GM21528 (cell line): ENCODE results near the gene PPP1R15A.
"Not testable (repeated sequence)": the region's sequence is repeated elsewhere in the genome, so short reads cannot be mapped to it uniquely, and the experiment has no call there.

Experiments used
- ATAC-seq: cut with Tn5 transposase; IDR thresholded peaks from one replicate; pipeline ENCODE4 v1.9.1; 2021; ENCODE audit warnings: mild to moderate bottlenecking, moderate library complexity; ENCODE audit not compliant: unreplicated experiment, low FRiP score

The PPP1R15A gene

DNA sequence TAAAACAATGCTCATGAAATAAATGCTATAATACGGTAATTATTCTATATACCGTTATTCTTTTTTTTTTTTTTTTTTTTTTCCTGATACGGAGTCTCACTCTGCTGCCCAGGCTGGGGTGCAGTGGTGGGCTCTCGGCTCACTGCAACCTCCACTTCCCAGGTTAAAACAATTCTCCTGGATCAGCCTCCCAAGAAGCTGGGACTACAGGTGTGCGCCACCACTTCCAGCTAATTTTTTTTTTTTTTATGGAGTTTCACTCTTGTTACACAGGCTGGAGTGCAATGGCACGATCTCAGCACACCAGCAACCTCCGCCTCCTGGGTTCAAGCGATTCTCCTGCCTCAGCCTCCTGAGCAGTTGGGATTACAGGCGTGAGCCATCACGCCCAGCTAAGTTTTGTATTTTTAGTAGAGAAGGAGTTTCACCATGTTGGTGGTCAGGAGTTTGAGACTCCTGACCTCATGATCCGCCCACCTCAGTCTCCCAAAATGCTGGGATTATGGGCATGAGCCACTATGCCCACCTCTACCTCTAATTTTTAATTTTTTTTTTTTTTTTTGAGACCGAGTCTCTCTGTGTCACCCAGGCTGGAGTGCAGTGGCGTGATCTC, 6.9 kb downstream of the PPP1R15A start:
- ATAC-seq = no peak

DNA sequence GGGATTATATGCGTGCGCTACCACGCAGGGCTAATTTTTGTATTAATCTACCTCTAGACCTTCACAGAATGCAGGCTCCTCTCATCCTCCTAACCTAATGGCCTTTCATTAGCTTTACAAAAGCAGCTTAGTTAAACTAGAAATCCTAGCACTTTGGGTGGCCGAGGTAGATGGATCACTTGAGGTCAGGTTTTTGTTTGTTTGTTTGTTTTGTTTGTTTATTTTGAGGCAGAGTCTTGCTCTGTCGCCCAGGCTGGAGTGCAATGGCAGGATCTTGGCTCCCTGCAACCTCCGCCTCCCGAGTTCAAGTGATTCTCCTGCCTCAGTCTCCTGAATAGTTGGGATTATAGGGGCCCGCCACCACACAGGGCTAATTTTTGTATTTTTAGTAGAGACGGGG, 7.5 kb downstream of the PPP1R15A start:
- ATAC-seq = not testable (repeated sequence)

DNA sequence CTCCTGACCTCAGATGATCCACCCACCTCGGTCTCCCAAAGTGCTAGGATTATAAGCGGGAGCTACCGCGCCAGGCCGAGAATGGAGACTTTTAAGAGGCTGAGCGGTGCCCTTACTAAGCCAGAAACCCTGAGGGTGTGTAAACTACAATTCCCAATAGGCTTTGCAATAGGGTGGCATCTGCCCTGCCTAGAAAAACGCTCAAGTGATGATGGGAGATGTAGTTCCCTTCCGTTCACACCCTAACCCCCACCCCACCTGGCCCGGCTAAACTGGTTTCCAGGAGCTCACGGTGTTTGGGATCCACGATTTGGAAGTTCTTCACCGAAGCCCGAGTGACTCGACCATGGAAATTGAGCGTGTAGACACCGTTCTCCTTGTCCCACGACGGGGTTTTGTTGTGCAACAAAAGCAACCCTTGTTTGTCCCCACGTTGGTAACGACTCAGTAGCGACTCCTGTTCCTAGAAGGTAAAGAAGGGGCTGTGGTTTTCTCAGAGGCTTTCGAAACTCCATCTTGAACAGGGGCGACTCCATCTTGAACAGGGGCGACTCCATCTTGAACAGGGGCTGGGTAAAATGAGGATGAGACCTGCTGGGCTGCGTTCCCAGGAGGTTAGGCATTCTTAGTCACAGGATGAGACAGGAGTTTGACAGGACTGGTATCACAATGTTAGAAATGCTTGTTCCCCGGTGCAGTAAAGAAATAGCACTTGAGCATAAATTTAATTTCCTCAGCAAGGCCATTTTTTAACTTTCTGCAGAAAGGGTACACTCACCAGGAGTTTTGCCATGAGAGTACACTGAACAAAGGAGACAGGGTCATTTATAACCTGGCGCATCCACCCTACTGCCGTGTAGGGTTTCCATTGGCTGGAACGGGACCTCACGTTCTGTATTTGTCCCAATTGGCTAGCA, 9.8 kb downstream of the PPP1R15A start:
- ATAC-seq = no peak

DNA sequence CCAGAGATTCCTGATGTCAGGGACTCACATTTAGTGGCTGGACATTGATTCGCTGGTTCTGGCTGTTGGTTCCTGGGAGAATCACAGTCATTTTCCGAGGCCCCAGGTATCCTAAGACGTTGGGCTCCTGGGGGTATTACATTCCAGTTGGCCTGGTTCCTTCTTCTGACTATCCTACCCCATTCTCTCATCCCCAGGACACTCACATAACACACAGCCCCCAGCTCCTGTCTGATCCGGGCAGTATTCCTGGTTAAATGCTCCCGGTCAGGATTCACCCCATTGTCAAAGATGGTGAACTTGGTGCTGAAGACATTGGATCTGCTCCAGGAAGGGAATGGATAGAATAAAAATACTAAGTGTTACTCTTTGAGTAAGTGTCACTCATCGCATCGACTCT, 11.5 kb downstream of the PPP1R15A start:
- ATAC-seq = no peak

DNA sequence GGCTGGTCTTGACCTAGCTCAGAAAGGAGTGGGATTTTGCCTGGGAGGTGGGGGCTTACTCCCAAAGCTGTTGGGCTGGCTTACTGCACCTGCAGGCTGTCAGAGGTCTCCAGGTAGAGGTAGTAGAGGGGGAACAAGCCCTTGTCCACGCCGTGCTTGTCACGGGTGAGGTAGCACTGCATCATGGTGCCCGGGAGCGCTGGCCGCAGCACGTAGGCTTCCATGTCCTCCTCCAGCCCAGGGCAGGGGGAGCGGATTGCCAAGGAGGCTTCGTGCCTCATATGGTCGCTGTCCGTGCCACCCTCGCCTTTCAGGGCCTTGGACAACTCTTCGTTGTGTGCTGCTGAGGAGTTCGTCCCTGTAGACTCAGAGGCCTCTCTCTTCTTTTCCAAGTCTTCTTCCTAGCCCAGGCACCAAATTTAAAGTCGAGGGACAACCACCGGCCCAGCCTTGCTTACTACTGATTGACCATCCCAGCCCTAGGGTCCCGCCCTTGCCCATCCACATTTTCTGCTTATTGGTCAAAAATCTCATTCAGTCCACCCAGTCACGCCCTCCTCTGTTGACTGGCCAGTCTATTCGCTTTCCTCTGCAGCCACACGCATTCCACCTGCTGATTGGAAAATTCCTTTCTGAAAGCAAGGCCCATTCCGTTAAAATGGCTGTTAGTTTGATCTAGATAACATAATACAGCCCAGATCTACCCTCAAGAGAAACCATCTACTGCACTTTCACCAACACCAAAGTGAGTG, 15.8 kb downstream of the PPP1R15A start:
- ATAC-seq = no peak

DNA sequence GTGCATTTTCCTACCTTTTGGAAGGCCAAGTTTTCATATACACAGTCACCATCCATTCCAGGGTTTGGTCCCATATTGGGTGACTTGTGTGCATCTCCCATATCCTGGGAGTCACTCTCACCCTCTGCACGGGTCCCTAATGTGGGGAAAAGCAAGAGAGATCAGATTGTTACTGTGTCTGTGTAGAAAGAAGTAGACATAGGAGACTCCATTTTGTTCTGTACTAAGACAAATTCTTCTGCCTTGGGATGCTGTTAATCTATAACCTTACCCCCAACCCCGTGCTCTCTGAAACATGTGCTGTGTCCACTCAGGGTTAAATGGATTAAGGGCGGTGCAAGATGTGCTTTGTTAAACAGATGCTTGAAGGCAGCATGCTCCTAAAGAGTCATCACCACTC, 17.3 kb downstream of the PPP1R15A start:
- not testable (repeated sequence) for ATAC-seq

DNA sequence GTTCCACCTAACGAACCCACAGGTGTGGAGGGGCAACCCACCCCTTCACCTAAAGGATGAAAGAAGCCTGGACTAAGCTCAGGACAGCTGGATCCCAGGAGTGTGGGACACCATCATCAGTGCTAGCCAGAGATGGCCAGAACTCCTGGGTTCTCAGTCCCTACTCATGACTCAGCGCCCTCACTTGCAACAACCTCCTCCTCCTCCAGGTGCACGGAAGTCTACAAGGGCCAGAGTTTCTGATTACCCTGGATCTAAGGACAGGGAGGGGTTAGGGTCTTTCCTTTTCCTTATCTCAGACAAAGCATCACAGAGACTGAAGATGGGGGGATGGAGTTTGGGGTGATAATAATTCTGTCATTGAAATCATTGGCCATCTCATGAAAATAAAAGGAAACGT, 18.3 kb downstream of the PPP1R15A start:
- ATAC-seq = no peak

DNA sequence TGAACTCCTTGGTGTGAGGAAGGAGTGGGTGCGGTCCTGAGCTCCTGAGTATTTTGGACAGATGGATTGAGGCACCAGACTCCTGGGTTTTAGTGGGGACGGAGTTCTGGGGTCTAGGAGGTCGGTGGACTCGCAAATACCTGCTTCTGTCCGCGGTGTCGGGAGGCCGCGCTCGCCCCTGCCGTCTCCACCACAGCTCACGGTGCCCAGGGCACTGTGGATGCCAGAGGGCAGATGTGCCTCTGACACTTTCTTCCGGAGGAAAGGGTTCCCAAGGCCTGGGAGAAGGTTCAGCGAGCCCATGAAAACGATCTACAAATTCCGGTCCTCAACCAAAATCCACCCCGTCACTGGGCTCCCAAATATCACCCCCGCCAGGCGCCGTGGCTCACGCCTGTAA, 23.0 kb downstream of the PPP1R15A start:
- ATAC-seq = no peak

DNA sequence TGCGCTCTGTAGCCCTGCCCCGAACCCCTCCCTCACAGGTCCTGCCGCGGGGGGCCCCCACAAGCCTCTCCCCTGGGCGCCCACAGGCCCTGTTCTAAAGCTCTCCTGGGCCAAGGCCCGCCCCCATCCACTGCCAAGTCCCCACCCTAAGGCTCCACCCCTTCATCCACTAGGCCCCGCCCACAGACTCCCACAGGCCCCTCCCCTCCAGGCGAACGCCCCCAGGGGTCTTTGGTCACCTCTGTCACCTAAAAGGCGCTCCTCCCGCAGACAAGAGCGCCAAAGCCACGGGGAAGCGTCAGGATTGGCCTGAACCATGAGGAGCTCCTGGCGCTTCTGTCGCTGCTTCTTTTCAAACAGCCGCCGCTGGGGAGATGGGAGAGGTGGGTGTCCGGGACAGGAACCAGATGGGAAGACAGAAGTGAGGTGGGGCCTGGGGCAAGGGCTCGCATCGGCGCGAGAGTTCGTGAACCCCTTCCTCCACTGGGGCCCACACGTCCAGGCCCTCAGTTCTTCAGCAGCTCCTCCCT, 24.0 kb downstream of the PPP1R15A start:
- no peak for ATAC-seq

DNA sequence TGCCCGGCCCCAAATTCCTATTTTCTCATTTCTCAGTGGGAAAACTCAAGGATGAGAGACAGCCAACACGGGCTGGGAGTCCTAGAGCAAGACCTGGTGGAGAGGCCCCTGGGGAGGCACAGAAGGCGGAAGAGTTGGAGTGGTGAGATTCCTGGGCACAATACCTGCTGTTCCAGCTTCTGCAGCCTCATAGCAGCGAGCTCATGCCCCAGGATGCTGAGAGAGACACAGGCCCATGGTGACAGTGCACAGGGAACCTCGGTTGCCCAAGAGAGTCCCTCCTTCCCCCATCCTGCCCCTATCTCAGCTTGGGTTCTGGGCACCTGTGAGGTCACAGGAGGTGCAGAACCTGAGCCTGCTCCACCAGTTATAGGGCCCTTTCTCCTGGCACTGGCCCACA, 25.0 kb downstream of the PPP1R15A start:
- ATAC-seq = no peak

DNA sequence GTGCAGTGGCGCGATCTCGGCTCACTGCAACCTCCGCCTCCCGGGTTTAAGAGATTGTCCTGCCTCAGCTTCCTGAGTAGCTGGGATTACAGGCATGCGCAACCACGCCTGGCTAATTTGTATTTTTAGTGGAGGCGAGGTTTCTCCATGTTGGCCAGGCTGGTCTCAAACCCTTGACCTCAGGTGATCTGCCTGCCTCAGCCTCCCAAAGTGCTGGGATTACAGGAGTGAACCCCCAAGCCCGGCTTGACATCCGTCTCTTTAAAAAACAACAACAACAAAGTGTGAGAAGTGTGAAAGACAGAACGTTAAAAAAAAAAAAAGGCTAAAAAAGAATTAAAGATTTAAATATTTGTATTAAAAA, 27.1 kb downstream of the PPP1R15A start:
- ATAC-seq = not testable (repeated sequence)

DNA sequence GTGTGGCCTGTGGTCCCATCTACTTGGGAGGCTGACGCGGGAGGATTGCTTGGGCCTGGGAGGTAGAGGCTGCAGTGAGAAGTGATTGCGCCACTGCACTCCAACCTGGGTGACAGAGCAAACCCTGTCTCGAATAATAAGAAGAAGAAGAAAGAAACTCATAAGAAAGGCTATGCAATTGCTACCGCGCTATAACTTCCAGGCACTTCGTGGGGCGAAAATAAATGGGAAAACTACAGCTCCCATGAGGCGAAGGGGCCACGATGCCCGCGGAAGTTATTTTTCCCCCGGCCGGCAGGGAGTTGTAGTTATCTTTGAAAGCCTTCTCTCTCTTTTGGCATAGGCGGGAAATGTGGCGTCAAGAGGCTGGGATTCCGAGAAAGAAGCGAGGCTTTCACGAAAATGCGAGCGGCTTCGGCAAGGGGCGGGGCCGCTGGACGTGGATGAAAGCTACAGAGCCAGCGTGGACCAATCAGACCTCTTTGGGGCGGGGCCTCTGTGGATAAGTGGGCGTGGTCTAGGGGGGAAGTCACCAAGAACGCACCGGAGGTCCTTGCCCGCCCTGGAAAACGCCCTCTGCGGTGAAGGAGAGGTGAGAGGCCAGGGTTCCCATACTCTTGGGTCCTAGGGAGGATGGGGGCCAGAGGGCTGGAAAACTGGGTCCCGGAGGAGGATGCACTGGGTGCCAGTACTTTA, 27.7 kb downstream of the PPP1R15A start, which contains the start of gene NUCB1:
NUCB1 (plus strand) TSS at position 532 of the 696 bp plus-strand sequence. CDS start 485 bp downstream, outside the sequence.
- ATAC-seq = no peak

DNA sequence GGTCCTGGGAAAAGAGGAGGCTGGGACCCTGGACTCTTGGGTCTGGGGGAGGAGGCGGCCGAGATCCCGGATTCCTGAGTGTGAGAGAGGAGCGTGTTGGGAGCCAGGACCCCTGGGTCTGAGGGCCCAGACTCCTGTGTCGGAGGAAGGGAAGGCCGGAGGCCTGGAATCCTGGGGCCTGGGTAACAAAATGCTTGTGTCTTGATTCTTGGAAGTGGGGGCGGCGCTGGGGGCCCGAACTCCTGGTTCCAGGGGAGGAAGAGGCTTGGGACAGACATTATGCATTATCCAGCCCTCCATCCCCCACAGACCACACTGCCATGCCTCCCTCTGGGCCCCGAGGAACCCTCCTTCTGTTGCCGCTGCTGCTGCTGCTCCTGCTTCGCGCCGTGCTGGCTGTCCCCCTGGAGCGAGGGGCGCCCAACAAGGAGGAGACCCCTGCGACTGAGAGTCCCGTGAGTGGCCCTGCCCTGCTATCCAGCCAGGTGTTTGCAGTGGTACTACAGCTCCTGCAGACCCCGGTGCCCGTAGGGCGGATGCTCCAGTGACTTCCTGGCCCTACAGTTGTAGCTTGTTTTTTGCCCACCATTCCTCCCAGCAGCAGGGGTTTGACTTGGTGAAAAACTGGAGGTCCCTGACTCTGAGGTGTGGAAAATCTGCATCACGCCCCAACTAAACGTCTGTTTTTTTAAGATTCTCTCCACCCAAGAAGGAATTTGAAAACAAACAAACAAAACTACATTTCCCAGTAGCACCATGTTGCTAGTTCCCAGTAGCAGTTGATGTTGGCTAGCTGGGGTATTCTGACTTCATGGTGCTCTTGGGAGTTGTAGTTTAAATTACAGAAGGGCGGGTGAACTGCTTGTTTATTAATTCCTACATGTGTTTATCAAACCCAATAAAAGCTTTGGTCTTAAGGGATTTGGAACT, 28.5 kb downstream of the PPP1R15A start:
- no peak for ATAC-seq

DNA sequence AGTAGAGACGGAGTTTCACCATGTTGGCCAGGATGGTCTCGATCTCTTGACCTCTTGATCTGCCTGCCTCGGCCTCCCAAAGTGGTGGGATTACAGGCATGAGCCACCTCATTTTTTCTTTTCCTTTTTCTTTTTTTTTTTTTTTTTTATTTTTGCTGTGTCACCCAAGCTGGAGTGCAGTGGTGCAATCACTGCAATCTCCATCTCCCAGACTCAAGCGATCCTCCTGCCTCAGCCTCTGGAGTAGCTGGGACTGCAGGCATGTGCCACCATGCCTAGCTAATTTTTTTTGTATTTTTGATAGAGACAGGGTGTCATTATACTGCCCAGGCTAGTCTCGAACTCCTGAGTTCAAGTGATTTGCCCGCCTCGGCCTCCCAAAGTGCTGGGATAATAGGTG, 30.1 kb downstream of the PPP1R15A start:
- not testable (repeated sequence) for ATAC-seq

DNA sequence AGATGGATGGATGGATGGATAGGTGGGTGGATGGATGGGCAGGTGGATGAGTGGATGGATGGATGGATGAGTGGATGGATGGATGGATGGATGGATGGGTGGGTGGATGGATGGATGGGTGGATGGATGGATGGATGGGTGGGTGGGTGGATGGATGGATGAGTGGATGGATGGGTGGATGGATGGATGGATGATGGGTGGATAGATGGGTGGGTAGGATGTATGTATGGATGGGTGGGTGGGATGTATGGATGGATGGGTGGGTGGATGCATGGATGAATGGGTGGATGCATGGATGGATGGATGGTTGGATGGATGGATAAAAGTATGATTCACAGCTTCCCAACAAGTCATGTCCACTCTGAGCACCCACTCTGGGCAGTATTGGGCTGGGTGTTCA, 31.6 kb downstream of the PPP1R15A start:
- ATAC-seq = not testable (repeated sequence)

DNA sequence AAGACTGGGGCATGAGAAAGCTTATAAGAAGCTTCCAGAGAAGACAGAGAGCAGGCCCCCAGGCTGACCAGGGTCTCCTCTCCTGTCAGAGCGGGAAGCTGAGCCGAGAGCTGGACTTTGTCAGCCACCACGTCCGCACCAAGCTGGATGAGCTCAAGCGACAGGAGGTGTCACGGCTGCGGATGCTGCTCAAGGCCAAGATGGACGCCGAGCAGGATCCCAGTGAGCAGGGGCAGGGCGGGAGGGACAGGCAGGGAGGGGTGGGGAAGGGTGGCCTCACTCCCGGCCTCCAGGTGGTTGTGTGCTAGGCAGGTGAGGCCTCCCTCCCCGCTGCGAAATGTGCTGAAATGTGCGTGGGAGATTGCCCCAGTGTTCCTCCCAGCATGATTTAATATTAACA, 33.4 kb downstream of the PPP1R15A start:
- ATAC-seq = no peak

DNA sequence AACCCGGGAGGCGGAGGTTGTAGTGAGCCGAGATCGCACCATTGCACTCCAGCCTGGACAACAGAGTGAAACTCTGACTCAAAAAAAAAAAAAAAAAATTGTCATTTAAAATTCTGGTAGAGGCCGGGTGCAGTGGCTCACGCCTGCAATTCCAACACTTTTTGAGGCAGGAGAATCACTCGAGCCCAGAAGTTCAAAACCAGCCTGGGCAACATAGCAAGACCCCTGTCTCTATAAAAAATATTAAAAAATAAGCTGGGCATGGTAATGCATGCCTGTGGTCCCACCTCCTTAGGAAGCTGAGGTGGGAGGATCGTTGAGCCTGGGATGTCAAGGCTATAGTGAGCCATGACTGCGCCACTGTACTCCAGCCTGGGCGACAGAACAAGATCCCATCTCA, 34.1 kb downstream of the PPP1R15A start:
- no peak for ATAC-seq

DNA sequence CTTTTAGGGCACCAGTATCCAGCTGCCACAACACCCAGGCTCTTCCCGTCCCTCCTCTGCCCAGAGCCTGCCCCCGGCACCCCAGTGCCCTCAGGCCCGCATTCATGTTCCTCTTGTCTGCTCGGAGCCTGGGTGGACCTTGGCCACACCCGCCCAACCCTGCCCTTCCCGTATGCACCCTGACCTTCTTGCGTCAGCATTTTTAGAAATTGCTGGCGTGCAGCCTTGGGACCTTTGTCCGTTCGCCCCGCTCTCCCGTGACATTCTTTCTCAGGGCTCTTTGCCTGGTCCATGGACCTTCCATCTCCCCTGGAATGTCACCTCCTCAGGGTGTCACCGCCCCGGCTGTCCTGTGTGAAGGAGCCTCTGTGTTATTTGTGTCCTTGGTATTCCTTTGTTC, 35.5 kb downstream of the PPP1R15A start:
- ATAC-seq = no peak

DNA sequence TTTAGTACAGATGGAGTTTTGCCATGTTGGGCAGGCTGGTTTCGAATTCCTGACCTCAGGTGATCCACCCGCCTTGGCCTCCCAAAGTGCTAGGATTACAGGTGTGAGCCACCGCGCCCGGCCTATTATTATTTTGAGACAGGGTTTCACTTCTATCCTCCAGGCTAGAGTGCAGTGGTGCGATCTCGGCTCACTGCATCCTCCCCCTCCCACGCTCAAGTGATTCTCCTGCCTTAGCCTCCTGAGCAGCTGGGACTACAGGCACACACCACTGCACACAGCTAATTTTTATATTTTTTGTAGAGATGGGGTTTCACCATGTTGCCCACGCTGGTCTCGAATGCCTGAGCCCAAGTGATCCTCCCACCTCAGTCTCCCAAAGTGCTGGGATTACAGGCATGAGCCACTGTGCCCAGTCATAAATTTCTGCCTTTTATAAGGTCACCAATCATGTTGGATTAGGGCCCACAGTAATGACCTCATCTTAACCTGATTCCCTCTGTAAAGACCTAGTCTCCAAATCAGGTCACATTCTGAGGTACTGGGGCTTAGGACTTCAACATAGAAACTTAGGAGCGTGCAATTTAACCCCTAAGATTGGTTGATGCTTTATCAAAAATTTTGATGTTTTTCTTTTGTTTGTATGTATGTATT, 37.3 kb downstream of the PPP1R15A start:
- not testable (repeated sequence) for ATAC-seq
